Gastrocnemius medialis (tissue), 4 donors: ENCODE measurements around the gene THADA.

Experiments used
- POLR2A ChIP-seq, 2 donors: fragments of 450-650 bp; IDR thresholded peaks; one replicate each; pipeline ENCODE4 v1.6.1; 2017; ENCODE audit warnings: antibody characterized with exemption in 2 of 2, mild to moderate bottlenecking in 2 of 2, moderate library complexity in 2 of 2
- TF ChIP-seq, protein P1 (sequence below), 5 experiments: fragments of 450-650 bp in 3 of 5; fragments of 200-600 bp in 2 of 5; sonication (generic) in 2 of 5; IDR thresholded peaks in 4 of 5; conservative IDR thresholded peaks in 1 of 5; 1 replicate in 4 of 5; 2 replicates in 1 of 5; pipeline ENCODE4 v1.5.1; 2016 to 2019; ENCODE audit warnings: antibody characterized with exemption in 5 of 5, mild to moderate bottlenecking in 3 of 5, moderate library complexity in 3 of 5

DNA sequence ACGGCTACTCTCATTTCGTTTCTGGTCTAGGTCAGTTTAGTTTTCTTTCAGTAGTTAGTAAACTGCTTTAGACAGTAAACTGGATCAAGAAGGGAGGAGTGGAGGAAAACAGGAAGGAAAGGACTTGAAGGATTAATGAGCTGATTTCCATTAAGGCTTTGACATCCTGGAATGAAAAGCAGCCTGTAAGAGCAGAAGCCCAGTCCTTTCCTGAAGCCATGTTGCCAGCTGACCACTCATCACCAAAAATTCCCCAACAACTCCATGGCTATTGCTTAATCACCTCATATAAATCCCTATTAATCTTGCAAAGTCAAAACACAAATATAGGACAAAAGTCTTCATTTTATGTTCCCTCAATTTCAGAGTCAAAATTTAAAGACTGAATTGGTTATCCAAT lies 255.8 kb downstream of the THADA start:
- TF ChIP-seq POLR2A (IDR thresholded peaks at IDR 0.05), result no peak
- TF ChIP-seq, protein P1, sequence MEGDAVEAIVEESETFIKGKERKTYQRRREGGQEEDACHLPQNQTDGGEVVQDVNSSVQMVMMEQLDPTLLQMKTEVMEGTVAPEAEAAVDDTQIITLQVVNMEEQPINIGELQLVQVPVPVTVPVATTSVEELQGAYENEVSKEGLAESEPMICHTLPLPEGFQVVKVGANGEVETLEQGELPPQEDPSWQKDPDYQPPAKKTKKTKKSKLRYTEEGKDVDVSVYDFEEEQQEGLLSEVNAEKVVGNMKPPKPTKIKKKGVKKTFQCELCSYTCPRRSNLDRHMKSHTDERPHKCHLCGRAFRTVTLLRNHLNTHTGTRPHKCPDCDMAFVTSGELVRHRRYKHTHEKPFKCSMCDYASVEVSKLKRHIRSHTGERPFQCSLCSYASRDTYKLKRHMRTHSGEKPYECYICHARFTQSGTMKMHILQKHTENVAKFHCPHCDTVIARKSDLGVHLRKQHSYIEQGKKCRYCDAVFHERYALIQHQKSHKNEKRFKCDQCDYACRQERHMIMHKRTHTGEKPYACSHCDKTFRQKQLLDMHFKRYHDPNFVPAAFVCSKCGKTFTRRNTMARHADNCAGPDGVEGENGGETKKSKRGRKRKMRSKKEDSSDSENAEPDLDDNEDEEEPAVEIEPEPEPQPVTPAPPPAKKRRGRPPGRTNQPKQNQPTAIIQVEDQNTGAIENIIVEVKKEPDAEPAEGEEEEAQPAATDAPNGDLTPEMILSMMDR (IDR thresholded peaks at IDR 0.05 in 4 of 5, conservative IDR thresholded peaks at IDR 0.05 in 1 of 5), result no peak
